HFF-Myc (cell line): Measurements from ENCODE around the gene MCEE.
A peak's percentile ranks its signal among the peaks of the same experiment; 100 is the strongest.
"Not testable (repeated sequence)": the region's sequence is repeated elsewhere in the genome, so short reads cannot be mapped to it uniquely, and the experiment has no call there.

Source experiments
- DNase-seq: peaks from one replicate; pipeline ENCODE4 v3.0.0-alpha.2; 2011; ENCODE audit warnings: low read depth; ENCODE audit errors: extremely low read depth
- H3K4me3 ChIP-seq: replicated peaks from 2 replicates; pipeline ENCODE4 v1.5.1; 2011; ENCODE audit warnings: low read depth, mild to moderate bottlenecking, control low read depth, low read length
- TF ChIP-seq, protein P1 (sequence below): IDR thresholded peaks from 2 replicates; pipeline ENCODE4 v1.5.1; 2012; ENCODE audit warnings: mild to moderate bottlenecking, low read depth, low read length, control low read depth; ENCODE audit errors: missing control alignments

Gene MCEE

DNA sequence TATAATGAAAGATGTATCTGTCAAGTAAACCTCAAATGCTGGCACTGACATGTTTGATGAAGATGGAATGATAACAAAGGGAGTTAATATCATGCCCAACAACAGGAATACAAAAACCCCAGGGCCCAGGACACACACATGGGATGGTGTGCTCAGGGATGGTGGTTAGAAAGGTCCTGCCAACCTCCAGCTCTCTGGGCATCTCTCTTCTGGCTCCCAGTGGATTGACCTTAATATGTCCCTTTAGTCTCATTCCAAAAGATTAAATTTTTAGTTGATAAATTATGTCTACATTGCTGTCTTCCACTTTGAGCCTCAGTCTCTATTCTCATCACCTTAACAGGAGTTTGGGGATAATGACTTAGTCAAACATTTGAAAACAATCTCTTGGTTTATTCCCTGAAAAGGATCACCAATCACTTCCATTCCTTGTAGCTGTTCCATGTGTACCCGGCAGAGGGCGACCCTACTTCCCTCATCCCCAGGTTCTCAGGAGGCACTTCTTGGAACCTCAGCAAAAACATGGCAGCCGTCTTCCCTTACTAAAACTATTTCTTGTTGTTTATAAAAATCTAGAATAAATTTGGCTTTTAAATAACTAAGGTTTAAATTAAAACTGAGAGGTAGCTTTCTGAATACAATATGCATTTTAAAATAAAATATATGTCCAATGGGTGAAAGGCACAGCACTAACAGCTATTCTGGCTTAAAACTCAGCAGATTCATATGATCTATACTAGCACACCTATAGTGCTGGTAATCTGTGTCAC, 29.6 kb downstream of the MCEE start:
- H3K4me3 ChIP-seq, result no peak overlapping the region
- TF ChIP-seq, protein P1, sequence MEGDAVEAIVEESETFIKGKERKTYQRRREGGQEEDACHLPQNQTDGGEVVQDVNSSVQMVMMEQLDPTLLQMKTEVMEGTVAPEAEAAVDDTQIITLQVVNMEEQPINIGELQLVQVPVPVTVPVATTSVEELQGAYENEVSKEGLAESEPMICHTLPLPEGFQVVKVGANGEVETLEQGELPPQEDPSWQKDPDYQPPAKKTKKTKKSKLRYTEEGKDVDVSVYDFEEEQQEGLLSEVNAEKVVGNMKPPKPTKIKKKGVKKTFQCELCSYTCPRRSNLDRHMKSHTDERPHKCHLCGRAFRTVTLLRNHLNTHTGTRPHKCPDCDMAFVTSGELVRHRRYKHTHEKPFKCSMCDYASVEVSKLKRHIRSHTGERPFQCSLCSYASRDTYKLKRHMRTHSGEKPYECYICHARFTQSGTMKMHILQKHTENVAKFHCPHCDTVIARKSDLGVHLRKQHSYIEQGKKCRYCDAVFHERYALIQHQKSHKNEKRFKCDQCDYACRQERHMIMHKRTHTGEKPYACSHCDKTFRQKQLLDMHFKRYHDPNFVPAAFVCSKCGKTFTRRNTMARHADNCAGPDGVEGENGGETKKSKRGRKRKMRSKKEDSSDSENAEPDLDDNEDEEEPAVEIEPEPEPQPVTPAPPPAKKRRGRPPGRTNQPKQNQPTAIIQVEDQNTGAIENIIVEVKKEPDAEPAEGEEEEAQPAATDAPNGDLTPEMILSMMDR, result peak; percentile 66
- DNase-seq, result peak; percentile 41

DNA sequence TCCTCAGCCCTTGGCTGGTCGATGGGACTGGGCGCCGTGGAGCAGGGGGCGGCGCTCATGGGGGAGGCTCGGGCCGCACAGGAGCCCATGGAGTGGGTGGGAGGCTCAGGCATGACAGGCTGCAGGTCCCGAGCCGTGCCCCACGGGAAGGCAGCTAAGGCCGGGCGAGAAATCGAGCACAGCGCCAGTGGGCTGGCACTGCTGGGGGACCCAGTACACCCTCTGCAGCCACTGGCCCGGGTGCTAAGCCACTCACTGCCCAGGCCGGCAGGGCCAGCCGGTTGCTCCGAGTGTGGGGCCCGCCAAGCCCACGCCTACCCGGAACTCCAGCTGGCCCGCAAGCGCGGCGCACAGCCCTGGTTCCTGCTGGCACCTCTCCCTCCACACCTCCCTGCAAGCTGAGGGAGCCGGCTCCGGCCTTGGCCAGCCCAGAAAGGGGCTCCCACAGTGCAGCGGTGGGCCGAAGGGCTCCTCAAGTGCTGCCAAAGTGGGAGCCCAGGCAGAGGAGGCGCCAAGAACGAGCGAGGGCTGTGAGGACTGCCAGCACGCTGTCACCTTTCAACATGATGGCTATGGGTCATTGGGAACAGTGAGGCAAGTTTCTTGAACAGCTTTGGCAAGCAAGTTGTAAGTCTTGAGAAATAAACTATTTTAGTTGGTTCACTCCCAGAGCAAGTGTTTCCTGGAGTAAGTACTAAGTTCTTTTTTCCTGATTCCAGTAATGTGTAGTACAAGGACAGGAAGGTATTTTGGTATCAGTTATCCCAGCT, 37.4 kb downstream of the MCEE start:
- DNase-seq, H3K4me3 ChIP-seq: not testable (repeated sequence)

DNA sequence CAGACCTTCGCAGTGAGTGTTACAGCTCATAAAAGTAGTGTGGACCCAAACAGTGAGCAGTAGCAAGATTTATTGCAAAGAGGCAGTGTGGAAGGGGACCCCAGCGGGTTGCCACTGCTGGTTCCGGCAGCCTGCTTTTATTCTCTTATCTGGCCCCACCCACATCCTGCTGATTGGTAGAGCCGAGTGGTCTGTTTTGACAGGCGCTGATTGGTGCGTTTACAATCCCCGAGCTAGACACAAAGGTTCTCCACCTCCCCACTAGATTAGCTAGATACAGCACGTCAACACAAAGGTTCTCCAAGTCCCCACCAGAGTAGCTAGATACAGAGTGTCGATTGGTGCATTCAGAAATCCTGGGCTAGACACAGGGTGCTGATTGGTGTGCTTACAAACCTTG, 38.2 kb downstream of the MCEE start:
- DNase-seq, H3K4me3 ChIP-seq: not testable (repeated sequence)

DNA sequence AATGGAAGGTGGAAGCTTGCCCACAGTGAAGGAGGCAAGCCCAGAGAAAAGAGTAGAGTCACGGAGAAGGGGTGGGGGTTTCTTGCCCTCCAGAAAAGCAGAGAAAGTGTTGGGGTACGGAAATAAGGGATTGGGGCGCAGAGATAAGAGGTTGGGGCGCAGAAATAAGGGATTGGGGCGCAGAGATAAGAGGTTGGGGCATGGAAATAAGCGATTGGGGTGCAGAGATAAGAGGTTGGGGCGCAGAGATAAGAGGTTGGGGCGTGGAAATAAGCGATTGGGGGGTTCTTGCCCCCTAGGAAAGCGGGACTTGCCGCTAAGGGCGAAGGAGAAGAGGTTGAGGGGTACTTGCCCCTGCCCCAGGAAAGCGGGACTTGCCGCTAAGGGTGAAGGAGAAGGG, 40.6 kb downstream of the MCEE start:
- DNase-seq, H3K4me3 ChIP-seq: not testable (repeated sequence)

DNA sequence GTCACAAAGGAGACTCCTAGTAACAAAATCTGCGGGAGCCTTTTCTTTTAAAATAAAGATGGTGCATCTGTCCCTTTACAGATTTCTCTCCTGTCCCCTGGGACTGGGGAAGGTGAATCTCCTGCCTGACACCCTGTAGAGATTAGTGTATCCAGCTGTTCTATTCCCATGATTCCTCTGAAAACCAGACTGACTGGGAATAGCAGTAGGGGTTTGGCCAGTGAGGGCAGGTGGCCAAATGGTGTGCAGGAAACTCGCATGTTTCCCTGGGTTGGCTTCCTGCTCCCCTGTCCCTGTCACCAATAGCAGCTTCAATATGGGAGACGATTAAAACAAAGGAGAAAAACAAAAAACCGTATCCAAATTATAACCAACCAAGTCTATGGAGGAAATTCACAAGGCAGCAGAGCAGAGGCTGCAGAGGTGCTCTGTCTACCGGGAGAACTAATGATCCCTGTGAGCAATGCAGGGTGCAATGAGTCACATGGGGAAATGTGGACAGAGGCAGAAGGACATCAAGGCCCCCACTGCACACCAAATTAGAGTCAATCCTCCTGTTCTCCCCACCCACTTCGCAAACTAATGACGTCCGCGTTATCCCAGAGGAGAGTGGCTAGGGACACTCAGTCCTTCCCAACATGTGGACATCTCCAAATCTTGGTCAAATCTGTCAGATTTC, 44.6 kb downstream of the MCEE start:
- not testable (repeated sequence) for DNase-seq, H3K4me3 ChIP-seq

DNA sequence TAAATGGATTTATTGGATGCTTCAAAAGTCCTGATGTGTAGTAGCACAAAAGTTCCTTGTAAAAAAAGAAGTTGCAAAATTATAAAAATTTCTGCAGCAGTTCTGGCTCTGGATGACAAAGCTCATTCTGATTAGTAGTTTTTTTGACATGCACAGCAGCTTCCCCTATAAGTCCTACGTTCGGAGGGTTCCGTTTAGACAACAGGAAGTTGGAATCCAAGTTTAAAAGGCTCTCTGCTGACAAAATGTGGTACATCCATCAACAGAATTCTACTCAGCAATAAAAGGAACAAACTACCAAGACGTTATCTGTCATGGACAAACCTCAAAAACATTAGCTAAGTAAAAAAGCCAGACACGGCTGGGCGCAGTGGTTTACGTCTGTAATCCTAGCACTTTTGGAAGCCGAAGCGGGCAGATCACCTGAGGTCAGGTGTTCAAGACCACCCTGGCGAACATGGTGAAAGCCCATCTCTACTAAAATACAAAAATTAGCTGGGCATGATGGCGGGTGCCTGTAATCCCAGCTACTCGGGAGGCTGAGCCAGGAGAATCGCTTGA, 46.2 kb downstream of the MCEE start:
- DNase-seq, H3K4me3 ChIP-seq: not testable (repeated sequence)

DNA sequence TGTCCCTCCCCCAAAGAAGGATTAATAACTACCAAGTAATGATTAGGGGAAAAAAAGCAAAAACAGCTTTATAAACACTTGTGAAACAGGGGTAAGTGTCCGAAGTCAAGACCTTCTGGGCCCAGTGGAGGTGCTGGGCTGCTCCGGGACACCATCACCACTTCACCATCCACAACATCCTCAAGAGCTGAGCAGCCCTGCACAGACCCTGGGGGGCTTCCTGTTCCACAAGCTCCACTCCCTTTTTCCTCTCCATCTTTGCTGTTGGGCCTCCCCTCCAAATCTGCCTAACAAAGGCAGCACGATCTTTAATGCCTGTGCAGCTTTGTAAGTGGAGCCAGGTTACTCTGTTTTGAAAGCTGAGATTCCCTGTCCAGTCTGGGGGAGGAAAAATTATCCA, 46.7 kb downstream of the MCEE start:
- H3K4me3 ChIP-seq, DNase-seq: not testable (repeated sequence)

DNA sequence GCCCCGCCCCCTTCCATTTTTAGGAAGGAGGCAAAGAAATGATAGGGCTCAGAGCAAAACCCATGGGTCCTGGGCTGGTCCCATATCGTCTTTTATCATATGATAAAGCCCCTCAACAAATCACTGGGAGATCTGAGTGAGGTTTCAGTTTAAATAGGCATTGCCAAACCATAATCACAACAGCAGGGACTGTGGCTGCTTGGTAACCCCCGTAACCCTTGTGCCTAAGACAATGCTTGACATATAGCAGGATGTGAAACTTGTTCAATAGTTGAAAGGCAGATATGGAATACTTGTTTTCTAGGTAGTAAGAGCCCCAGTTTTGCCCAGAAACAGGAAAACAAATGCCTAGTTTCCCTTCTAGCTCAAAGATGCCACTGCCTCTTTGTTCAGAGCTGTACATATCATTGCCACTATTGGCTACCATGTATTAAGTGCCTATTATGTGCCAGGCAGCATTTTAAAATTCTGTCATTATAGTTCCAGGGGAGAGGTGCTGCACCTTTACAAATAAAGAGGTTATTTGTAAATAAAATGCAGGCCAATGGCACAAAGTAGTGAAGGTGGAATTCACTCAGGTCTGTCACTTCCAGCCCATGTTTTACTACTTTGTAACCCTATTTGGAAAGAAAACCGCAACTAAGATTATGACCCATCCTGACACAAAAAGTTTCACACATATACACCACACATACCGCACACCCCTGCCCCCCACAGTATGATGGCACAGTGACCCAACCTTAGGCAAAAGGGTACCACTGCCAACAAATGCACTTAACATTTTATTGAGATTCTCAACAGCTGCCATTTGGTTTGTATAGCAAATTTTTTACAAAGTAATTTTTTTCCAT, 47.4 kb downstream of the MCEE start:
- DNase-seq, result no peak
- TF ChIP-seq, protein P1, result no peak
- no peak overlapping the region for H3K4me3 ChIP-seq

DNA sequence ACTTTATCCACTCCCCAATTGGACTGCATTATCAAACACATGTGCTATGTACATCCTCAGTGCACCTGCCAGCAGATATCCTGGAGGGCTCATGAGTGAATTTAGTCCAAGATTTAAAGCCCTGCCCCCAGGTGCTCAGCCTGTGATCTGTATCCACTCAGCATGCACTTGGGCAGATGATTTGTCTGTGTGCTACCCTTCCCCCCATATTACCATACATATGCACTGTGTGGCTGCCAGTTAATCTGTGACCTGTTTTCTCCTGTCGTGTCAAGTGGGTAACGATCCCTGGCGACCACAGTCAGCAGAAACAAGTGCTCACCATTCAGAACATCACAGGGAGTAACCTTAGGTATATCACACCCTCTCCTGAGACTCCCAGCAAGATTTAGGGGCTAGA, 51.4 kb downstream of the MCEE start:
- H3K4me3 ChIP-seq, result no peak overlapping the region
- TF ChIP-seq, protein P1, result no peak
- no peak for DNase-seq
